GM12864 (cell line): Measurements from ENCODE around the gene GKN2.

ENCODE experiments used
- DNase-seq: peaks from one replicate; pipeline ENCODE4 v3.0.0-alpha.2; 2011; ENCODE audit warnings: low read depth
- H3K4me3 ChIP-seq: 2 replicates; pipeline ENCODE4 v1.5.1; 2011; ENCODE audit warnings: mild to moderate bottlenecking, low read depth, low read length, control low read depth
- CTCF ChIP-seq: IDR thresholded peaks from 2 replicates; pipeline ENCODE4 v1.5.1; 2011; ENCODE audit warnings: low read depth, mild to moderate bottlenecking, moderate library complexity, low read length, control low read depth, inconsistent platforms; ENCODE audit errors: missing control alignments

The GKN2 gene

GRCh38 chr2:68952887-68953521, at the start of gene GKN2:
Gene GKN2 (minus strand): TSS chr2:68952893. CDS start chr2:68952861, 32 bp downstream.
- no peak for DNase-seq
- TF ChIP-seq CTCF, result no peak
- no peak within 1 kb of the TSS for H3K4me3 ChIP-seq

GRCh38 chr2:69001879-69002278, 49.2 kb upstream of the GKN2 start:
- no peak overlapping the region for H3K4me3 ChIP-seq
- no peak for DNase-seq
- TF ChIP-seq CTCF, result no peak

- no peak for TF ChIP-seq CTCF
- DNase-seq, result no peak
- H3K4me3 ChIP-seq, result no peak overlapping the region
Measured at GRCh38 chr2:68997401-68997800, 44.7 kb upstream of the GKN2 start.

GRCh38 chr2:68995916-68996315, 43.2 kb upstream of the GKN2 start:
- TF ChIP-seq CTCF, result no peak
- no peak overlapping the region for H3K4me3 ChIP-seq

GRCh38 chr2:68994864-68995263, 42.2 kb upstream of the GKN2 start:
- TF ChIP-seq CTCF, result no peak
- H3K4me3 ChIP-seq, result no peak overlapping the region
- DNase-seq, result no peak

More at GRCh38 chr2:68995916-68996315, 43.2 kb upstream of the GKN2 start:
- no peak for DNase-seq

GRCh38 chr2:68993660-68994059, 41.0 kb upstream of the GKN2 start:
- DNase-seq, result no peak
- H3K4me3 ChIP-seq, result no peak overlapping the region
- TF ChIP-seq CTCF, result no peak

GRCh38 chr2:68992933-68993332, 40.2 kb upstream of the GKN2 start:
- no peak for DNase-seq
- no peak for TF ChIP-seq CTCF
- no peak overlapping the region for H3K4me3 ChIP-seq
